Activated T-cell treated with anti-CD3 and anti-CD28 coated beads, Interleukin-2, amount 50 U/mL, for 4 hours (primary cell): ENCODE measurements around the gene ACY1. TPM values are rescaled to one million over a fixed set of nuclear protein-coding genes. Genes with fewer than 3 reads are reported as not detected.

ENCODE experiments used
- ATAC-seq, 2 donors: fragments of 200-7000 bp; cut with Tn5 transposase; one replicate each; pipeline ENCODE4 v1.10.0; 2021
- DNase-seq: peaks from one replicate; pipeline ENCODE4 v3.0.0-alpha.2; 2020
- H3K27me3 Mint-ChIP-seq: one replicate; pipeline ENCODE4 v1.8.0; 2021; ENCODE audit warnings: low read depth, mixed read lengths
- H3K36me3 Mint-ChIP-seq: one replicate; pipeline ENCODE4 v1.8.0; 2022; ENCODE audit warnings: mixed read lengths; ENCODE audit not compliant: insufficient read depth
- H3K4me1 Mint-ChIP-seq: one replicate; pipeline ENCODE4 v1.8.0; 2021; ENCODE audit warnings: low read depth, mixed read lengths
- H3K4me3 Mint-ChIP-seq: one replicate; pipeline ENCODE4 v1.8.0; 2021; ENCODE audit warnings: mild to moderate bottlenecking, moderate library complexity, mixed read lengths
- H3K9me3 Mint-ChIP-seq: one replicate; pipeline ENCODE4 v1.8.0; 2021; ENCODE audit warnings: mixed read lengths
- total RNA-seq, 3 donors: library from RNA; stranded (reverse); gene quantifications; one replicate each; pipeline ENCODE4 v1.2.1, GENCODE V29; 2021

ACY1 gene
- total RNA-seq, 3 donors from 2014 or later, result 47.6 to 58.1 (median 55.9) TPM

DNA sequence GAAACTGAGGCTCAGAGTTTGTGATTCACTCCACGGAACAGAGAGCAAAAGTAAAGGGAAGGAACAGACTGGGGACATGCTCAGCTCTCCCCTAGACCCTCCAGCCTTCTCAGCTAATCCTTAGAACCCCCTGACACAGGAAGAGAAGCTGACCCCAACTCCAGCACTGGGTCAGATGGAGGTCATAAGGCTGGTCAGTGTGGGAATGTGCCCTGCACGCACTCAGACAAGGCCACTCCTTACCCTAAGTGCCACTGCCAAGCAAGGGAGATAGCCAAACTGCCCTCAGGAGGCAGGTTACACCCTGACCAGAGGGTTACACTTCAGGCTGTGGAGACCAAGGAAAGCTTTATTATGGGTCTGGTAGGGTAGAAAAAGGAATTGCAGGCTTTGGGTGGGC is 11.2 kb downstream of the ACY1 start:
- Mint-ChIP-seq H3K27me3 (no peaks in the 10 kb centered on the region), H3K4me3 (peak overlapping the region; percentile 99), H3K9me3 (no peaks in the 10 kb centered on the region), H3K36me3 (peaks cover 37% of the 10 kb centered on the region), H3K4me1 (peaks cover 30% of the 10 kb centered on the region)
- ATAC-seq (no peak), DNase-seq (no peak)

DNA sequence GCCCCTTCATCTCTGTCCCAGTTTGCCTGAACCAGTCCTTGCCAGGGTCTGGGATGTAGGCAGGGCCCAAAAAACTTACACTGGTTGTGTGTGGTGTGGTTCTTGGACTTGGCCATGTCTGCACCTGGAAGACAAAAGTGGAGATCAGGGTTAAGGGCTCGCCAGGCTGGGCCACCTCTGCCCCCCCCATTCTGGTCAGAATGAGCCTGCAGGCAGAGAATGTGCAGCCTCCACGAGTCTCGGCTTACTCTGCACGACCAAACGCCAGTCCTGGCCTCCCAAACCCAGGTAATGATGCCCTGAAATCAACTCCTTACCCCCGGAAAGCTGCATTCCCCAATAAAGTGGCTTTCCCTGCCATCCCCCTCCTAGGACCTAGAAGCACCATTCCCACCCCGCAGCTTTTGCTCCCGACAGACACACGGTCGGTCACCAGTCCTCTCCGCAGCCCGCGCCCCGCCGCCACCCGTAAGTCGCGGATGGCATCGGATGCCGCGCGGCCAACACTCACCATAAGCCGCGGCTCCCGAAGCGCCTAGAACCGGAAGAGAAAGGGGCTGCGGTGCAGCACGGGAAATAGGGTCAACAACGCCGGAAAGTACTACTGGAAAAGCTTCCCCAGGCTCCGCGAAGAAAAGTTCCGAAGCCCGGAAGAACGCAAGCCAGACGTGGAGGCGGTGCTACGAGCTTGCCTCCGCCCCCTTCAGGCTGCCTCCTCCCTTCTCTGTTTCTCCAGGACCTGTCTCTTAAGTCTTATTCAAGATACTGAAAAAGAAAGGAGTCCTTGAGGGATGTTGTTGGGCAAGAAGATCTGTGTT is 12.2 kb downstream of the ACY1 start, which contains the start of gene RPL29:
RPL29 (minus strand) TSS at position 550 of the 818 bp plus-strand sequence; CDS start at position 116, 434 bp downstream.
- peaks cover 30% of the 10 kb centered on the region for H3K4me1 Mint-ChIP-seq
- H3K9me3 Mint-ChIP-seq, result no peaks in the 10 kb centered on the region
- H3K36me3 Mint-ChIP-seq, result peaks cover 37% of the 10 kb centered on the region
- ATAC-seq (peak; percentile 89 to 93), DNase-seq (peak; percentile 87)
- no peaks in the 10 kb centered on the region for H3K27me3 Mint-ChIP-seq
- H3K4me3 Mint-ChIP-seq, result peak within 1 kb of the TSS; percentile 99

DNA sequence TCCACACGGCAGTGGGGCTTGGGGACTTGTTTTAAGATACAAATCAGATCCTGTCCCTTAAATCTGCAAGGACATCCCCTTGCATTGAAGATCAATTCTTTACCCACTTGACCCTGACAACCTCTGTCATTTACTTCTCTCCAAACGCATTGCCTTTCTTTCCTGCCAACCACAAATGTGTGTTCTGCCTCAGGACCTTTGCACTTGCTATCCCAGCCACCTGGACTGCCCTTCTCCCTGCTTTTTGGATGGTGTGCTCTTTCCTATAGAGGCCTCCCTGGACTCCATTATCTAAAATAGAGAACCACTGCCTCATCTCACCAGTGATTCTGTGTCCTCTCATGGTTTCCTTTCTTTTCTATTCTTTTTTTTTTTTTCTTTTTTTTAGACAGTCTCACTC is 13.8 kb downstream of the ACY1 start:
- no peak for DNase-seq
- Mint-ChIP-seq H3K27me3 (no peaks in the 10 kb centered on the region), H3K4me3 (peak overlapping the region; percentile 53), H3K36me3 (peaks cover 32% of the 10 kb centered on the region), H3K4me1 (peaks cover 32% of the 10 kb centered on the region), H3K9me3 (no peaks in the 10 kb centered on the region)
- ATAC-seq, result no peak

DNA sequence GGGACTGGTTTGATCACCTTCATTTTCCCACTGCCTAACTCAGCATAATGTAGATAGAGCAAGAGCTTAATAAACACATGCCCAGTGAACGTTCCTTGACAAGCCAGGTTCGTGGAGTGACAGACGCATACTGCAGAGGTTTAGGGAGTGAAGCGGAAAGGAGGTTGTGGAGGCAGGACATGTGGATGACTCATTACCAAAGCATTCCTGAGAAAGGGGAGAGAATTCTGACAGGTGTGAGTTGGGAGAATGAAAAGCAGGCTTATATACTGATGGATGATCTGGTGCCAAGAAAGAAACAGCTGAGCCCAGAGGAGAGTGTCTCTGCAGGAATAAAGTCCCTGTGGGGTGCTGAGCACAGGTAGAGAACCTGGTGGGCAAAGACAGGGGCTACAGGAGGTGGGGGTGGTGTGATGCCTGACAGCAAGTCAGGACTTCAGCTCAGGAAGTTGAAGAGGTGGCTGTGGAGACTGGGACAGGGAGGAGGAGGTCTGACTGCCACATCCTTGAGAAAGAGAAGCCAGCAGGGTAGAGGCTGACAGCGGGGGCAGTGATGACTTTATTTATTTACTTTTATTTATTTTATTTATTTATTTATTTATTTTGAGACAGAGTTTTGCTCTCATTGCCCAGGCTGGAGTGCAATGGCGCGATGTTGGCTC is 14.7 kb downstream of the ACY1 start:
- ATAC-seq (no peak), DNase-seq (no peak)
- H3K9me3 Mint-ChIP-seq, result no peaks in the 10 kb centered on the region
- H3K27me3 Mint-ChIP-seq, result no peaks in the 10 kb centered on the region
- H3K36me3 Mint-ChIP-seq, result peaks cover 24% of the 10 kb centered on the region
- H3K4me3 Mint-ChIP-seq, result no peak overlapping the region
- H3K4me1 Mint-ChIP-seq, result peaks cover 25% of the 10 kb centered on the region

DNA sequence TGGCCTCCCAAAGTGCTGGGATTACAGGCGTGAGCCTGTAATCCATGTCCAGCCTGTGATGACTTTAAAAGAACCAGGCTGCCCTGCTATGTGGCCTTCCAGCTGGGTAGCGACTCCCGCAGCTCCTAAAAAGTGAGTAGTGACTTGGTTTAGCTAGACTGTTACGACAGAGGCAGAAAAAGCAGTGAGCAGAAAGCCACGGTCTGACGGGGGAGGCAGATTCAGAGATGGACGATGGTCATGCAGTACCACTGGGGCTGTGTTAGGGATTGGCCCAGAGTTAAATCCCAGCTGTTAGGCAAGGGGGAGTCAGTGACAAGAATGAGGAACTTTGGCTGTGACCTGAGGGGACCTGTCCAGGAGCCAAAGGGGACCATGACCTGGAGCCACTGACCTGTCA is 15.4 kb downstream of the ACY1 start:
- H3K4me3 Mint-ChIP-seq, result no peak overlapping the region
- H3K27me3 Mint-ChIP-seq, result no peaks in the 10 kb centered on the region
- no peak for ATAC-seq
- peaks cover 19% of the 10 kb centered on the region for H3K36me3 Mint-ChIP-seq
- H3K4me1 Mint-ChIP-seq, result peaks cover 19% of the 10 kb centered on the region
- DNase-seq, result no peak
- H3K9me3 Mint-ChIP-seq, result no peaks in the 10 kb centered on the region

DNA sequence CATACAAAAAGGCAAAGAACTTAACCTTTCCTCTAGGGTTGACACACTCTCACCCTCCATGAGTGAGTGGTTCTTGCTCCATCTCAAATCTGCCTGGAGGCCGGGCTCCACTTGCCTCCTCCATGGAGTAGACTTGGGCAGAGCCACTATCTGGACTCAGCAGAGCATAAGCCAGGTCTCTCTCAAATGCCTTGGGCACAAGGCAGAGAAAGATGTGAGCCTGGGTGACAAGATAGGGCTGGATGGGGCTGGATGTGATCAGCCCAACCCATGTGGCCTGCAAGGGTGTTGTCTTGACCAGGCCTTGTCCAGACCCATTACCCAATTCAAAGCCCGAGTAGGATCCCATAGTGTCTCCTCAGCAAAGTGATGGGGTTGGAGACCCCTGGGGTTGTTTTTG is 16.5 kb downstream of the ACY1 start:
- H3K4me1 Mint-ChIP-seq, result peaks cover 9% of the 10 kb centered on the region
- no peak overlapping the region for H3K4me3 Mint-ChIP-seq
- H3K27me3 Mint-ChIP-seq, result no peaks in the 10 kb centered on the region
- H3K36me3 Mint-ChIP-seq, result peaks cover 9% of the 10 kb centered on the region
- DNase-seq (no peak), ATAC-seq (no peak)
- H3K9me3 Mint-ChIP-seq, result no peaks in the 10 kb centered on the region

DNA sequence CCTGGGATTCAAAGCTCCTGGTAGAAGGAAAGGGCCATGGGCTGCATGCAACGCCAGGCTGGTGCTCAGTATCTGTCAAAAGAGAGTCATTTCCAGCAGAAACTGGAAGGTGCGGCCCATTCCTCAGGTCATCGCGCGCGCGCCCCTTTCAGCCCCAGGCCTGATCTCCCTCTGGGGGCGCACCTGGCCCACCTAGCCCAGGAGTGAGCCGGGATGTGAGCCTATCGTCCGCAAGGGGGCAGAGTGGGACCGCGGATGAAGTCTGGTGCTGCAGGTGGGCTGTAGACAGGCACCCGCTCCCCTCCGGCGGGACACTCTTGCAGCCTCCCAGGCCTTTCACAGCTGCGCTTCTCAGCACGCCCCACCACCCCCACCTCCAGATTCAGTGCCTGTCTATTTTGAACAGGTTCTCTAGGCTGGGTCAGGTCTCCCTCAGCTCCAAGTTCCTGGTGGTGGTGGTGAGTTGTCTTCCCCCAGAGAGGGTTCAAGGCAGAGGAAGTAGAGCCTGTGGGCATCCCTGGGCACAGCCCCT is 18.2 kb downstream of the ACY1 start:
- Mint-ChIP-seq H3K36me3 (no peaks in the 10 kb centered on the region), H3K27me3 (no peaks in the 10 kb centered on the region)

DNA sequence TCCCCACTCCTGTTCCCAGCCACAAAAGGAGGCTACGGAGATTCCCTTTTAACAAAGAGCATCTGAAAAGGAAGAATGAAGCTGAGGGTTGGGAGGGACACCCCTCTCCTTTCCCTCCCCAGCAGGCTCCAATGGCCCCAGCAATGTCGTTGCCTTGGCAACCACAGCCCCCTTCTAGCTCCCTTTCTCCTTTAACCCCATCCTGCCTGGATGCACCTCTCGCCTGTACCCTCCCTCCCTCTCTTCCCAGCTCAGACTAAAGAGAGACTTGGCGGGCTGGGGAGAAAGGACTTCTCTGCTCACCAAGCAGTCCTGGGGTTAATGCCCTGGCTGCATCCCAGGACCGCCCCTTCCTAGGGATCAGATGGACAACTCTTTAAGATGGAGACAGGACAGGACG is 19.4 kb downstream of the ACY1 start:
- no peaks in the 10 kb centered on the region for H3K27me3 Mint-ChIP-seq
- H3K4me3 Mint-ChIP-seq, result no peak overlapping the region
- ATAC-seq, result no peak
- H3K36me3 Mint-ChIP-seq, result no peaks in the 10 kb centered on the region
- H3K4me1 Mint-ChIP-seq, result peaks cover 15% of the 10 kb centered on the region
- DNase-seq, result no peak
- no peaks in the 10 kb centered on the region for H3K9me3 Mint-ChIP-seq

More for the DNA sequence above, 18.2 kb downstream of the ACY1 start:
- Mint-ChIP-seq H3K4me3 (no peak overlapping the region), H3K9me3 (no peaks in the 10 kb centered on the region), H3K4me1 (peaks cover 15% of the 10 kb centered on the region)
- DNase-seq (peak; percentile 82), ATAC-seq (peak; percentile 98 to 100)

DNA sequence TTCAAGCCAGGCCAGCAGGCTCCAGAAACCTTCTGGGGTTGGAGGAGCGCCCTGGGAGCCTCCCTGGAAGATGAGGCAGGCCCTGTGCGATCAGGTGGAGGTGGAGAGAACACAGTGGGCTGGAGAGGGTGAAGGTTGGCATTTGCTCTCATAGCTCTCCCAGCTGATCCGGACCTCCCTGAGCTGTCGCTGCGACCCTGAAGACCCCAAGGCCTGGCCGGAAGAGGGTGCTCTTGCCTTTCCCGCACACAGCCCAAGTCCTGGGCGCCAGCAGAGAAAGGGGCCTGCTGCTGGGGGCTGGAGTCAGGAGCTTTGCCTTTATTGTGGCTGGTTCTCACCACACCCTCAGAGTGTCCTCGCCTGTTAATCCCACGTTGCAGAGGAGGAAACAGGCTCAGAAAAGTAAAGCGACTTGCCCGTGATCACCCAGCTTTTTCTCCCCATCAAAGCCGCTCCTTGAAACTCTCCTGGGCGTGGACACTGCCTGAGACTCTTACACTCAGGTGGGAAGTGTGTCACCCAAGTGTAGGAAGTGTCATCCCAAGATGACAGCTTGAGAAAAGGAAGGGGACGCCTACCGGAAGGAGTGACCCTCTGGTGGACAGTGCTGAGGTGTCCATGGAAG is 20.9 kb downstream of the ACY1 start:
- ATAC-seq, result no peak
- Mint-ChIP-seq H3K27me3 (no peaks in the 10 kb centered on the region), H3K9me3 (no peaks in the 10 kb centered on the region), H3K4me1 (peaks cover 15% of the 10 kb centered on the region), H3K4me3 (no peak overlapping the region), H3K36me3 (no peaks in the 10 kb centered on the region)
- no peak for DNase-seq

DNA sequence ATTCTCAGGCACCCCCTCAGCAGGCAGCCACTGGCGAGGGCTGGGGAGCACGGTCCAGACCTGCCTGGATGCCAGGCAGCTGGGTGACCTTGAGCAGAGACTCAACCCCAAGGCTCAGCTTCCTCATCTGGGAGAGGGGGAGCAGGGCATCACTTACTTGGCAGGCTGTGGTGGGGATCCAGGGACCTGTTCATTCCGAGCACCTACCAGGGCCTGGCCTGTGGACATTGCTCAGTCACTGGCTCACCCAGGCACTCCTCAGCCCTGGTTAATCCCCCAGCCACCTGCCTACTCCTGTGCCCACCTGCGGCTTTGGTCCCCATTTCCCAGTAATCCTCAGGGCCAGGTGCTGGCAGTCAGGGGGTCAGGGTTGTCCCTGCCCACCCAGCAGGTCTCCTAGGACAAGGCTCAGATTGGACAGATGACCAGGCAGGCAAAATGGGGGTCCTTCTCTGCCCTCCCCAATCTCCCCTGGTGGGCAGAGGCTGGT is 21.6 kb downstream of the ACY1 start:
- Mint-ChIP-seq H3K4me1 (peaks cover 15% of the 10 kb centered on the region), H3K9me3 (no peaks in the 10 kb centered on the region), H3K27me3 (no peaks in the 10 kb centered on the region), H3K4me3 (no peak overlapping the region), H3K36me3 (no peaks in the 10 kb centered on the region)
- ATAC-seq, result no peak
- no peak for DNase-seq

DNA sequence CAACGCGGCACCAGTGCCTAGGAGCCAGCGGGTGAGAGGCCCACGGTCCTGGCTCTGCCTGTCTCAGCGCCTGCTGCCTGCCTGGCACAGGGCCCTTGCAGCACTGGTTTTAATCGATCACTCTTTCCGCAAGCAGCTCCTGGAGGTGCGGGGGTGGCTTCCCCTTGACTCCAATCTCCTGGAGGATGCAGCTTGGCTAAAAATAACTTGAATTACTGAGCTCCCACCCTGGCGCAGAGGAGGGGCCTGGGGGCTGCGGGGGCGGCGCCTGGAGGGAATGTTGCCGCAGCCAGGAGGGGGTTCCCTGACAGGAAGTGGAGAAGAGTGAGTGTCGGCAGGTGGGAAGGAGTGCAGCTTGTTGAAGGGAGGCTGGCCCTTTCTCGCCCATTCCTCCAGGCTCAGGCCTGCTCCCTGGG is 22.2 kb downstream of the ACY1 start:
- Mint-ChIP-seq H3K36me3 (no peaks in the 10 kb centered on the region), H3K4me3 (no peak overlapping the region), H3K27me3 (no peaks in the 10 kb centered on the region), H3K4me1 (peaks cover 15% of the 10 kb centered on the region), H3K9me3 (no peaks in the 10 kb centered on the region)
- DNase-seq, result no peak
- ATAC-seq, result no peak

DNA sequence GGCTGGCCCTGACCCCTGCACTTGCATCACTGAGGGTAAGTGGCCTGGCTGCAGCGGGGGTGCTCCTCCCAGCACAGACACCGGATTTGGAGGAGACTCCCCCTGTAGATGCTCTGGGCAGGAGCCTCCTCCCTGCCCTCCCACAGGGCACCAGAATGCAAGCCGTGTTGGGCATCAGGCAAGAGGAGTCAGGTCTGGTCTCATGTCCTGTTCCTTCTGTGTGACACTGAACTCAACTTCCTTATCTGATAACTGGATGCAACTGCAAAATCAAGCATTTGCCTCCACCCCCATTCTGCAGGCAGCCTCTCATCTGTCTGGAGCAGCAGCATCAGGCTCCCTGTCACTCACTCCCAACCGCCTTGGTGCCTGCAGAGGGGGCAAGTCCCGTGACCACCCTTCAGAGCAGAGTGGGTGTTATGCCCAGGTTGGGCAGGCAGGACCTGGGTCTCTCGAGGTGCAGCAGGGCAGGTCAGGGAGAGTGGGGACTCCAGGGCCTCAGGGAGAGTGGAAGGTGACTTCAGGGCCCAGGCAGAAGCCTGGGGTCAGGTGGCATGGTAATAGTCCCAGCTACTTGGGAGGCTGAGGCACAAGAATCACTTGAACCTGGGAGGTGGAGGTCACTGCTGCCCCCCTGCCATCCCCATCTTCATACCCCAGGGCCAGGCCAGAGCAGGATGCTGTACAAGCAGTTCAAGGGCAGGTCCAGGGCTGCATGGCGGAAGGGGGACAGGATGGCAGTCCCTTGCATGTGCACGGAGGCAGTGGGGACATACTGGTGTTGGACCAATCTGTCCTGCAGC is 22.9 kb downstream of the ACY1 start:
- no peaks in the 10 kb centered on the region for H3K36me3 Mint-ChIP-seq
- no peak for DNase-seq
- H3K4me1 Mint-ChIP-seq, result peaks cover 15% of the 10 kb centered on the region
- H3K27me3 Mint-ChIP-seq, result no peaks in the 10 kb centered on the region
- no peak overlapping the region for H3K4me3 Mint-ChIP-seq
- ATAC-seq, result no peak
- H3K9me3 Mint-ChIP-seq, result no peaks in the 10 kb centered on the region

DNA sequence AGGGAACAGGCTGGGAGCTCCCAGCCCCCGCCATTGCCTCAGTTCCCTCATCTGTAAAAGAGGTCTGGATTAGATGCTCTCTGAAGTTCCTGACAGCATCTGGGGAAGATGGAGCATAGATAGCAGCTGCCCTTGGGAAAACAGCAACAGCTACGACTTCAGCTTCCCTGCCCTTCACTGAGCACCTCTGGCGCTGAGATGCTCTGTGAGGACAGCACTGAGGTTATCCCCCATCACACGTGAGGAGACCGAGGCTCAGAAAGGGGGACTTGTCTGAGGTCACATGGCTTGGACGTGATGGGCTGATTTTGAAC is 23.4 kb downstream of the ACY1 start:
- Mint-ChIP-seq H3K27me3 (no peaks in the 10 kb centered on the region), H3K4me3 (no peak overlapping the region), H3K36me3 (no peaks in the 10 kb centered on the region), H3K9me3 (no peaks in the 10 kb centered on the region), H3K4me1 (peaks cover 11% of the 10 kb centered on the region)
- DNase-seq, result no peak
- ATAC-seq, result no peak

DNA sequence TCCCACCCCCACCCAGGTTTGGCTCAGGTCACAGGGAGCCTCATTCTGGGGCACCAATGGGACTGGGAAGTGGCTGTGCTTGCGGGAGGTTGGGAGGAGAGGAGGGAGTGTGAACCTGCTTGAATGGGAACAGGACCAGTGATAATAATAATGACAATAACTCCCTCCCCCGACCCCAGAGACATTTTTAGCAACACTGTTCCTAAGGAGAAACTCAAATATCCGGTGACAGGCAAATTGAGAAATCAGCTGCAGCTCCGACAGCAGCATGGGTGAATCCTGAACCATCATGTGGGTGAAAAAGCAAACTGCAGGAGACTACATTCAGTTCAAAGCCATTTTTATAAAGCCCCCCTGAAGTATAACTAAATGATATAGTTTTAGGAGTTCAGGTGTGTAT is 24.0 kb downstream of the ACY1 start:
- no peaks in the 10 kb centered on the region for H3K36me3 Mint-ChIP-seq

More for the DNA sequence above, 24.0 kb downstream of the ACY1 start:
- DNase-seq, result no peak
- no peak overlapping the region for H3K4me3 Mint-ChIP-seq
- no peaks in the 10 kb centered on the region for H3K27me3 Mint-ChIP-seq
- peaks cover 8% of the 10 kb centered on the region for H3K4me1 Mint-ChIP-seq
- ATAC-seq, result no peak
- no peaks in the 10 kb centered on the region for H3K9me3 Mint-ChIP-seq
